HepG2 (cell line): Measurements from ENCODE around the gene INHA. TPM values are rescaled to one million over a fixed set of nuclear protein-coding genes. Genes with fewer than 3 reads are reported as not detected.

ENCODE experiments used
- ATAC-seq: fragments of 200-7000 bp; cut with Tn5 transposase; 3 replicates; pipeline ENCODE4 v1.9.1; 2020; ENCODE audit warnings: mild to moderate bottlenecking, moderate library complexity
- BruUV-seq: library from RNA; stranded (reverse); fragments of 400-500 nt; replicated peaks from 2 replicates; lab custom pipeline; 2021; lab: Mats Ljungman, UMichigan
- CTCF ChIA-PET: fragments of 300-600 bp; formaldehyde crosslinking; extraction: SDS; loops from one replicate; lab custom pipeline; 2021; ENCODE audit warnings: low total read pairs, inconsistent platforms, low intra/inter-chr PET ratio; lab: Yijun Ruan, JAX
- POLR2A ChIA-PET: fragments of 350-600 bp; sonication (Branson Sonifier 250); formaldehyde crosslinking; loops from one replicate; lab custom pipeline; 2020; ENCODE audit warnings: antibody characterized with exemption, inconsistent platforms; lab: Yijun Ruan, JAX
- DNase-seq: peaks from one replicate; pipeline ENCODE4 v3.0.0-alpha.2; 2015; ENCODE audit warnings: low spot score
- FAIRE-seq: peaks from 3 replicates; lab custom pipeline; 2011; peaks lifted over from hg19 to GRCh38; lab: Jason Lieb, UNC
- H2AFZ ChIP-seq: one replicate; pipeline ENCODE4 v1.6.1; 2011; ENCODE audit warnings: low read length, inconsistent platforms
- H3K27ac ChIP-seq: fragments of 300-600 bp; 3 replicates; pipeline ENCODE4 v1.8.0; 2011; ENCODE audit warnings: mixed run types, mild to moderate bottlenecking, mixed read lengths, low read length, inconsistent platforms; ENCODE audit not compliant: insufficient read depth; ENCODE audit errors: extremely low read length
- H3K27me3 ChIP-seq, 2 experiments: fragments of 200-600 bp in 1 of 2; 2 replicates in 1 of 2; 3 replicates in 1 of 2; pipeline versions ENCODE4 v1.6.0 to v1.8.0; 2011; ENCODE audit warnings: low read length in 2 of 2, mild to moderate bottlenecking in 2 of 2, moderate library complexity in 2 of 2, inconsistent platforms in 1 of 2; ENCODE audit not compliant: insufficient read depth in 2 of 2, control insufficient read depth in 1 of 2
- H3K36me3 ChIP-seq, 2 experiments: fragments of 200-600 bp in 1 of 2; replicated peaks in 1 of 2; 2 replicates in 1 of 2; 3 replicates in 1 of 2; pipeline versions ENCODE4 v1.5.1 to v1.8.0; 2011; ENCODE audit warnings: low read length in 2 of 2, inconsistent platforms in 1 of 2; ENCODE audit not compliant: insufficient read depth in 2 of 2, control insufficient read depth in 1 of 2
- H3K4me1 ChIP-seq: 2 replicates; pipeline ENCODE4 v1.5.1; 2012; ENCODE audit warnings: low read length, inconsistent platforms; ENCODE audit not compliant: insufficient read depth
- H3K4me2 ChIP-seq: 2 replicates; pipeline ENCODE4 v1.6.0; 2011; ENCODE audit warnings: low read depth, low read length, inconsistent platforms
- H3K4me3 ChIP-seq, 3 experiments: fragments of 200-600 bp in 1 of 3; sonication (generic), shearing (Covaris generic) in 1 of 3; replicated peaks in 1 of 3; 2 replicates each; pipeline ENCODE4 v1.5.1; 2011 to 2016; ENCODE audit warnings: low read length in 3 of 3, inconsistent platforms in 2 of 3, low read depth in 2 of 3, mild to moderate bottlenecking in 2 of 3, control low read depth in 1 of 3, mixed read lengths in 1 of 3; ENCODE audit not compliant: insufficient read depth in 1 of 3
- H3K79me2 ChIP-seq: one replicate; pipeline ENCODE4 v1.6.1; 2011; ENCODE audit warnings: low read length, inconsistent platforms; ENCODE audit not compliant: insufficient read depth
- H3K9ac ChIP-seq: 2 replicates; pipeline ENCODE4 v1.6.0; 2011; ENCODE audit warnings: mild to moderate bottlenecking, low read depth, low read length, inconsistent platforms; ENCODE audit not compliant: insufficient read depth
- H3K9me3 ChIP-seq: 2 replicates; pipeline ENCODE4 v1.5.1; 2012; ENCODE audit warnings: mild to moderate bottlenecking, low read length
- H4K20me1 ChIP-seq: 2 replicates; pipeline ENCODE4 v1.6.0; 2011; ENCODE audit warnings: inconsistent platforms, mild to moderate bottlenecking, low read length, moderate library complexity; ENCODE audit not compliant: insufficient read depth
- AGO2 ChIP-seq: fragments of 200-400 bp; formaldehyde crosslinking; optimal IDR thresholded peaks from 2 replicates; pipeline ENCODE3; 2017; ENCODE audit warnings: mild to moderate bottlenecking, low read depth, low read length, moderate library complexity
- ARID3A ChIP-seq: IDR thresholded peaks from 2 replicates; pipeline ENCODE4 v1.6.1; 2012; ENCODE audit warnings: low read depth, low read length, improper control_type of control experiment
- DDIT3 ChIP-seq: sonication (generic); formaldehyde crosslinking; IDR thresholded peaks from 2 replicates; pipeline ENCODE4 v1.4.0; 2020; ENCODE audit warnings: mild to moderate bottlenecking, missing genetic modification reagents
- HES4 ChIP-seq: sonication (generic); formaldehyde crosslinking; IDR thresholded peaks from 2 replicates; pipeline ENCODE4 v1.9.0; 2021; ENCODE audit warnings: mild to moderate bottlenecking, missing genetic modification reagents, borderline replicate concordance
- MBNL3 ChIP-seq: fragments of 250-450 bp; sonication (Bioruptor Pico); conservative IDR thresholded peaks from 2 replicates; pipeline ENCODE4 v1.8.0; 2022; ENCODE audit warnings: mild to moderate bottlenecking, inconsistent platforms
- MYC ChIP-seq: sonication (generic); formaldehyde crosslinking; IDR thresholded peaks from 2 replicates; pipeline ENCODE4 v1.9.0; 2021; ENCODE audit warnings: missing genetic modification reagents, borderline replicate concordance
- RXRA ChIP-seq: sonication (generic); formaldehyde crosslinking; IDR thresholded peaks from 2 replicates; pipeline ENCODE4 v1.5.1; 2020; ENCODE audit warnings: missing genetic modification reagents
- SOX13 ChIP-seq, 3 experiments: fragments of 450-650 bp in 1 of 3; sonication (generic) in 1 of 3; formaldehyde crosslinking in 1 of 3; IDR thresholded peaks in 2 of 3; conservative IDR thresholded peaks in 1 of 3; 2 replicates each; pipeline versions ENCODE4 v1.5.0 to v1.6.1; 2016 to 2020; ENCODE audit warnings: antibody characterized with exemption in 1 of 3, mild to moderate bottlenecking in 1 of 3, missing compliant biosample characterization in 1 of 3, missing genetic modification reagents in 1 of 3, moderate library complexity in 1 of 3
- ZFY ChIP-seq: sonication (generic); formaldehyde crosslinking; IDR thresholded peaks from 2 replicates; pipeline ENCODE4 v1.4.0; 2020; ENCODE audit warnings: missing genetic modification reagents
- ZNF225 ChIP-seq: sonication (generic); formaldehyde crosslinking; IDR thresholded peaks from 2 replicates; pipeline ENCODE4 v1.4.0; 2020; ENCODE audit warnings: mild to moderate bottlenecking, missing genetic modification reagents
- ZNF333 ChIP-seq: sonication (generic); formaldehyde crosslinking; IDR thresholded peaks from 2 replicates; pipeline ENCODE4 v1.4.0; 2020; ENCODE audit warnings: mild to moderate bottlenecking, missing genetic modification reagents, borderline replicate concordance
- ZNF530 ChIP-seq: sonication (generic); formaldehyde crosslinking; IDR thresholded peaks from 2 replicates; pipeline ENCODE4 v1.5.0; 2020; ENCODE audit warnings: low read depth, mild to moderate bottlenecking, missing genetic modification reagents
- ZNF674 ChIP-seq: sonication (generic); formaldehyde crosslinking; IDR thresholded peaks from 2 replicates; pipeline ENCODE4 v1.5.0; 2020; ENCODE audit warnings: low read depth, mild to moderate bottlenecking, missing genetic modification reagents
- ZNF768 ChIP-seq: sonication (generic); formaldehyde crosslinking; IDR thresholded peaks from 2 replicates; pipeline ENCODE4 v1.4.0; 2020; ENCODE audit warnings: missing genetic modification reagents
- ZNF839 ChIP-seq: sonication (generic); formaldehyde crosslinking; IDR thresholded peaks from 2 replicates; pipeline ENCODE4 v1.4.0; 2020; ENCODE audit warnings: missing genetic modification reagents, mild to moderate bottlenecking, borderline replicate concordance
- ZSCAN25 ChIP-seq: sonication (generic); formaldehyde crosslinking; IDR thresholded peaks from 2 replicates; pipeline ENCODE4 v1.8.0; 2022; ENCODE audit warnings: mild to moderate bottlenecking, missing genetic modification reagents
- WGBS: methylation state at CpG from one replicate; pipeline ENCODE4 v1.1.6; 2017; ENCODE audit warnings: low lambda C conversion rate; 5-methylcytosine and 5-hydroxymethylcytosine counted together
- in situ Hi-C: cut with HindIII; loops from 2 replicates; pipeline ENCODE4 v1.10.0; 2017; ENCODE audit warnings: low pct_unique_long_range_greater_than_20kb; ENCODE audit not compliant: extremely low pct_ligation_motif_present
- intact Hi-C: fragments of 100-400 bp; cut with micrococcal nuclease; formaldehyde crosslinking; loops from one replicate; pipeline ENCODE4 v1.10.0; 2022; ENCODE audit not compliant: unreplicated experiment
- polyA plus RNA-seq, 8 experiments: library from polyadenylated mRNA; depleted of rRNA in 3 of 8; stranded (reverse) in 7 of 8; unstranded in 1 of 8; fragments of >200 nt; fragmentation: Illumina TruSeq in 4 of 8; extraction: Trizol in 4 of 8; gene quantifications; 2 replicates each; pipeline versions ENCODE4 v1.2.1 to v1.2.3, GENCODE V29; 2011 to 2016; ENCODE audit warnings: low read depth in 4 of 8, missing spikeins in 1 of 8, mixed read lengths in 1 of 8; ENCODE audit not compliant: insufficient read depth in 1 of 8
- total RNA-seq, 5 experiments: library from RNA; depleted of rRNA; stranded (reverse); fragments of >200 nt; fragmentation: Illumina TruSeq; extraction: Trizol; gene quantifications; 2 replicates each; pipeline ENCODE4 v1.2.3, GENCODE V29; 2016; ENCODE audit warnings: low read depth in 1 of 5
- TF ChIP-seq, protein P1 (sequence below): sonication (generic); formaldehyde crosslinking; IDR thresholded peaks from 2 replicates; pipeline ENCODE4 v1.9.0; 2021; ENCODE audit warnings: missing genetic modification reagents, borderline replicate concordance
- TF ChIP-seq, protein P2 (sequence below): sonication (generic); formaldehyde crosslinking; IDR thresholded peaks from 2 replicates; pipeline ENCODE4 v1.8.0; 2023; ENCODE audit warnings: mild to moderate bottlenecking, missing genetic modification reagents

INHA gene
- total and polyA plus RNA-seq, 2 of the 13 experiments (the other 11 are each of a cell fraction or from before 2014, with no cell fraction given): 4.1 to 15.2 TPM

GRCh38 chr2:219542931-219543595 lies 29.0 kb upstream of the INHA start:
- no peaks in the 10 kb centered on the region; a peak in 1 of 5 replicates for H3K27me3 ChIP-seq
- no TSS peak for BruUV-seq
- H3K4me1 ChIP-seq: peaks cover 58% of the 10 kb centered on the region
- peak; percentile 35 for DNase-seq
- FAIRE-seq: no peak
- peak overlapping the region; percentile 84 for H3K9ac ChIP-seq
- ChIA-PET CTCF (interaction anchor here (0.8 to 5.3 kb wide), 7 partner anchors 8 to 147 kb away, joined by 3 to 127 read pairs (median 12); partner anchors contain the start of gene STK11IP), POLR2A (interaction anchor here (0.8 to 3.9 kb wide), 14 partner anchors 9 to 156 kb away, joined by 3 to 44 read pairs (median 6); partner anchors contain the start of genes DNPEP, GMPPA, INHA and OBSL1)
- 0% methylated on average over 7 of the region's 66 CpGs for WGBS
- no peak overlapping the region for H2AFZ ChIP-seq
- peak; percentile 48 for ATAC-seq
- in situ Hi-C loops (loop anchor here (5.0 kb wide), 1 partner anchor 99 kb away; no protein-coding TSS in a partner anchor), intact Hi-C loops (loop anchor here (1.0 kb wide), 3 partner anchors 33 to 146 kb away; partner anchors contain the start of gene STK11IP)
- peaks cover 21 to 30% of the 10 kb centered on the region in 2 experiments for H3K36me3 ChIP-seq
- peaks cover 32% of the 10 kb centered on the region for H3K79me2 ChIP-seq
- H4K20me1 ChIP-seq: peaks cover 42% of the 10 kb centered on the region
- no peaks in the 10 kb centered on the region for H3K9me3 ChIP-seq
- H3K4me2 ChIP-seq: peak overlapping the region; percentile 90
- peak overlapping the region; percentile 87 to 90 (median 89) for H3K4me3 ChIP-seq
- peak overlapping the region; percentile 82 for H3K27ac ChIP-seq
- no peak; the same call in 1 of the 2 replicates for TF ChIP-seq ZNF839 (CRISPR knock-in tag)
- no peak for TF ChIP-seq ZNF530 (CRISPR knock-in tag)
- TF ChIP-seq ZNF768: peak; percentile 50
- TF ChIP-seq MBNL3: no peak
- peak; percentile 79 for TF ChIP-seq AGO2
- TF ChIP-seq RXRA (CRISPR knock-in tag): 0 out of 2 replicates have a peak, but pooled peaks have one; percentile 49
- peak; percentile 83 for TF ChIP-seq ZFY (CRISPR knock-in tag)
- TF ChIP-seq ZNF333 (CRISPR knock-in tag): peak; percentile 22; the same call in 1 of the 2 replicates
- TF ChIP-seq, protein P1, sequence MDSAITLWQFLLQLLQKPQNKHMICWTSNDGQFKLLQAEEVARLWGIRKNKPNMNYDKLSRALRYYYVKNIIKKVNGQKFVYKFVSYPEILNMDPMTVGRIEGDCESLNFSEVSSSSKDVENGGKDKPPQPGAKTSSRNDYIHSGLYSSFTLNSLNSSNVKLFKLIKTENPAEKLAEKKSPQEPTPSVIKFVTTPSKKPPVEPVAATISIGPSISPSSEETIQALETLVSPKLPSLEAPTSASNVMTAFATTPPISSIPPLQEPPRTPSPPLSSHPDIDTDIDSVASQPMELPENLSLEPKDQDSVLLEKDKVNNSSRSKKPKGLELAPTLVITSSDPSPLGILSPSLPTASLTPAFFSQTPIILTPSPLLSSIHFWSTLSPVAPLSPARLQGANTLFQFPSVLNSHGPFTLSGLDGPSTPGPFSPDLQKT (CRISPR knock-in tag): no peak
- 0 out of 2 replicates have a peak, but pooled peaks have one; percentile 44 for TF ChIP-seq DDIT3 (CRISPR knock-in tag)
- 0 out of 2 replicates have a peak, but pooled peaks have one; percentile 3 for TF ChIP-seq ZSCAN25 (CRISPR knock-in tag)
- TF ChIP-seq ZNF674 (CRISPR knock-in tag): 0 out of 2 replicates have a peak, but pooled peaks have one; percentile 83
- peak; percentile 55; the same call in 1 of the 2 replicates for TF ChIP-seq MYC
- TF ChIP-seq HES4 (CRISPR knock-in tag): peak; percentile 77
- no peak for TF ChIP-seq SOX13 (IDR thresholded peaks at IDR 0.05)
- TF ChIP-seq SOX13 (CRISPR knock-in tag; conservative IDR thresholded peaks at IDR 0.05 in 1 of 2, IDR thresholded peaks at IDR 0.05 in 1 of 2): peak in 1 of 2 experiments; percentile 28; a peak in 1 of 4 replicates
- TF ChIP-seq ARID3A: no peak
- TF ChIP-seq ZNF225 (CRISPR knock-in tag): peak; percentile 58; the same call in 1 of the 2 replicates
- TF ChIP-seq, protein P2, sequence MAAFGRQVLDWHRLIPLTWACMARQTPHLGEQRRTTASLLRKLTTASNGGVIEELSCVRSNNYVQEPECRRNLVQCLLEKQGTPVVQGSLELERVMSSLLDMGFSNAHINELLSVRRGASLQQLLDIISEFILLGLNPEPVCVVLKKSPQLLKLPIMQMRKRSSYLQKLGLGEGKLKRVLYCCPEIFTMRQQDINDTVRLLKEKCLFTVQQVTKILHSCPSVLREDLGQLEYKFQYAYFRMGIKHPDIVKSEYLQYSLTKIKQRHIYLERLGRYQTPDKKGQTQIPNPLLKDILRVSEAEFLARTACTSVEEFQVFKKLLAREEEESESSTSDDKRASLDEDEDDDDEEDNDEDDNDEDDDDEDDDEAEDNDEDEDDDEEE (CRISPR knock-in tag): 0 out of 2 replicates have a peak, but pooled peaks have one; percentile 10
